WERI-Rb-1 (cell line): ENCODE measurements around the gene DHX38.

Experiments used
- DNase-seq: peaks from one replicate; pipeline ENCODE4 v3.0.0-alpha.2; 2020
- H3K27ac ChIP-seq: fragments of 250-450 bp; sonication (Bioruptor Pico); 2 replicates; pipeline ENCODE4 v1.5.1; 2020; ENCODE audit warnings: mild to moderate bottlenecking, moderate library complexity
- H3K27me3 ChIP-seq: fragments of 250-450 bp; sonication (Bioruptor Pico); 2 replicates; pipeline ENCODE4 v1.5.1; 2021; ENCODE audit warnings: mild to moderate bottlenecking, low read depth, moderate library complexity; ENCODE audit not compliant: insufficient read depth, severe bottlenecking
- H3K36me3 ChIP-seq: fragments of 250-450 bp; sonication (Bioruptor Pico); 2 replicates; pipeline ENCODE4 v1.5.1; 2020; ENCODE audit warnings: mild to moderate bottlenecking, moderate library complexity
- H3K4me3 ChIP-seq: 2 replicates; pipeline ENCODE4 v1.5.1; 2011; ENCODE audit warnings: low read depth, mild to moderate bottlenecking, control low read depth, low read length
- H3K9me3 ChIP-seq: fragments of 250-450 bp; sonication (Bioruptor Pico); 2 replicates; pipeline ENCODE4 v1.5.1; 2021; ENCODE audit warnings: mild to moderate bottlenecking, moderate library complexity; ENCODE audit not compliant: severe bottlenecking
- CTCF ChIP-seq: IDR thresholded peaks from 2 replicates; pipeline ENCODE4 v1.5.1; 2011; ENCODE audit warnings: low read depth, mild to moderate bottlenecking, control low read depth, inconsistent platforms, low read length

DHX38 gene

GRCh38 chr16:72108353-72109102 lies 14.9 kb downstream of the DHX38 start:
- Histone ChIP-seq H3K9me3 (no peaks in the 10 kb centered on the region), H3K27ac (no peak overlapping the region), H3K36me3 (peaks cover 92% of the 10 kb centered on the region), H3K4me3 (no peak overlapping the region), H3K27me3 (no peaks in the 10 kb centered on the region)
- no peak for DNase-seq
- TF ChIP-seq CTCF: no peak

- H3K36me3 ChIP-seq: peaks cover 84% of the 10 kb centered on the region
- no peak overlapping the region for H3K4me3 ChIP-seq
- DNase-seq: no peak
- H3K9me3 ChIP-seq: no peaks in the 10 kb centered on the region
- no peak for TF ChIP-seq CTCF
- no peaks in the 10 kb centered on the region for H3K27me3 ChIP-seq
- no peak overlapping the region for H3K27ac ChIP-seq
Observed at GRCh38 chr16:72109300-72109699, 15.7 kb downstream of the DHX38 start.

GRCh38 chr16:72109966-72110530 lies 16.4 kb downstream of the DHX38 start:
- H3K4me3 ChIP-seq: no peak overlapping the region
- no peak for TF ChIP-seq CTCF
- no peaks in the 10 kb centered on the region for H3K27me3 ChIP-seq
- H3K27ac ChIP-seq: no peak overlapping the region
- no peaks in the 10 kb centered on the region for H3K9me3 ChIP-seq
- no peak for DNase-seq
- H3K36me3 ChIP-seq: peaks cover 77% of the 10 kb centered on the region

GRCh38 chr16:72110662-72111615 lies 17.3 kb downstream of the DHX38 start:
- no peak for DNase-seq
- H3K36me3 ChIP-seq: peaks cover 68% of the 10 kb centered on the region
- H3K27me3 ChIP-seq: no peaks in the 10 kb centered on the region
- no peak overlapping the region for H3K27ac ChIP-seq
- TF ChIP-seq CTCF: no peak
- H3K4me3 ChIP-seq: no peak overlapping the region
- no peaks in the 10 kb centered on the region for H3K9me3 ChIP-seq

GRCh38 chr16:72111657-72112451 lies 18.2 kb downstream of the DHX38 start:
- H3K27ac ChIP-seq: no peak overlapping the region
- DNase-seq: no peak
- H3K27me3 ChIP-seq: no peaks in the 10 kb centered on the region
- H3K36me3 ChIP-seq: peaks cover 58% of the 10 kb centered on the region
- H3K9me3 ChIP-seq: no peaks in the 10 kb centered on the region
- TF ChIP-seq CTCF: no peak
- H3K4me3 ChIP-seq: no peak overlapping the region
